Gastroesophageal sphincter (tissue), 4 donors: Measurements from ENCODE around the gene CHCHD10. TPM values are rescaled to one million over a fixed set of nuclear protein-coding genes. Genes with fewer than 3 reads are reported as not detected.

Experiments
- ATAC-seq: fragments of 150-250 bp; one replicate; pipeline ENCODE4 v1.9.1; 2016; ENCODE audit warnings: mild to moderate bottlenecking, moderate library complexity
- H3K27ac ChIP-seq, 4 donors: fragments of 200-600 bp; sonication (generic) in 3 of 4; 1 replicate in 3 of 4; 2 replicates in 1 of 4; pipeline ENCODE4 v1.5.1; 2016 to 2019
- H3K27me3 ChIP-seq: fragments of 200-600 bp; sonication (generic); one replicate; pipeline ENCODE4 v1.5.1; 2019
- H3K36me3 ChIP-seq, 2 donors: fragments of 200-600 bp; sonication (generic); one replicate each; pipeline ENCODE4 v1.5.1; 2019; ENCODE audit warnings: control low read depth in 1 of 2
- H3K4me1 ChIP-seq, 3 donors: fragments of 200-600 bp; sonication (generic); 1 replicate in 2 of 3; 2 replicates in 1 of 3; pipeline ENCODE4 v1.5.1; 2016 to 2019; ENCODE audit warnings: control low read depth in 2 of 3
- H3K4me3 ChIP-seq, 2 donors: fragments of 200-600 bp; sonication (generic); one replicate each; pipeline ENCODE4 v1.5.1; 2019; ENCODE audit warnings: mild to moderate bottlenecking in 1 of 2, moderate library complexity in 1 of 2
- H3K9me3 ChIP-seq, 3 donors: fragments of 200-600 bp; sonication (generic); one replicate each; pipeline ENCODE4 v1.5.1; 2017 to 2019; ENCODE audit warnings: control low read depth in 2 of 3
- EP300 ChIP-seq: sonication (generic); formaldehyde crosslinking; IDR thresholded peaks from one replicate; pipeline ENCODE4 v1.6.1; 2017; ENCODE audit warnings: antibody characterized with exemption, mild to moderate bottlenecking
- POLR2A ChIP-seq, 2 donors: fragments of 450-650 bp; IDR thresholded peaks; one replicate each; pipeline ENCODE4 v1.6.1; 2017; ENCODE audit warnings: antibody characterized with exemption in 2 of 2, mild to moderate bottlenecking in 2 of 2, moderate library complexity in 1 of 2
- POLR2AphosphoS5 ChIP-seq: sonication (generic); formaldehyde crosslinking; IDR thresholded peaks from one replicate; pipeline ENCODE4 v1.6.1; 2017; ENCODE audit warnings: antibody characterized with exemption
- WGBS, 2 donors: methylation state at CpG; one replicate each; pipeline ENCODE4 v1.1.5; 2018; ENCODE audit warnings: low coverage in 1 of 2; 5-methylcytosine and 5-hydroxymethylcytosine counted together
- total RNA-seq, 4 donors: library from RNA; depleted of rRNA; stranded (reverse); fragments of >200 nt; gene quantifications; one replicate each; pipeline ENCODE4 v1.1.0, GENCODE V29; 2016
- TF ChIP-seq, protein P1 (sequence below), 4 experiments: fragments of 200-600 bp in 2 of 4; fragments of 450-650 bp in 2 of 4; sonication (generic) in 1 of 4; IDR thresholded peaks; one replicate each; pipeline ENCODE4 v1.5.1; 2017 to 2019; ENCODE audit warnings: antibody characterized with exemption in 4 of 4, mild to moderate bottlenecking in 2 of 4, moderate library complexity in 2 of 4

CHCHD10 gene
- total RNA-seq, 4 donors from 2014 or later, result 2.0 to 40.6 (median 28.1) TPM

DNA sequence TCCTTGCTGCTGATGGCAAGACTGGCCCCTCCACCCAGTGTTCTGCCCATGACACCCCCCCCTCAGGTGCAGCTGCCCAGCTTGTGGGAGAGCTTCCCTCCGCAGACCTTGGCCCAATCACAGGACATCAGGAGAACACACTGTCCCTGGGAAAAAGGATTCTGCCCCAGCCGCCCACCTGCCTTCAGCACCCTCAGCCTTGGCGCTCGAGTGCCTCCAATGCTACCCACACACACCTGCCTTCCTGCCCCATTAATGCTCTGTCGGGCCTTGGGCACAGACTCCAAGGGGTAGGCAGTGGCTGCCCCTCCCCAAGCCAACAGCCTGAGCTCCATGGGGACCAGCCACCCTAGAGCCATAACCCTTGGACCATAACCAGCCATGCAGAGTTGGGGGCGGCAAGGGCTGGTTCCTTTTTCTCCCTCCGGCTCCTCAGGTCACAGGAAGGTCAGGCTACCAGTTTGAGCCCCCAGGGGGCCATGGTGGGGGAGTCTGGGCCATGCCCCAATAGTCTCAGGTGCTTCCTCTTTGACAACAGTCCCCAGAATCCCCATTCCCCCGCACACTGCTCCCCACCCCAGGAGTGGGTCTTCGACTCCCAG lies 15.6 kb downstream of the CHCHD10 start:
- Histone ChIP-seq H3K27ac (peak overlapping the region in 1 of 4 donors; percentile 89), H3K4me3 (no peak overlapping the region), H3K36me3 (no peaks in the 10 kb centered on the region), H3K4me1 (peaks cover 0 to 30% (median 11%) of the 10 kb centered on the region in 3 donors), H3K27me3 (no peaks in the 10 kb centered on the region), H3K9me3 (no peaks in the 10 kb centered on the region)
- WGBS, 2 donors, result 77 to 82% methylated on average over 2 to 5 of the region's 9 CpGs
- TF ChIP-seq, protein P1, sequence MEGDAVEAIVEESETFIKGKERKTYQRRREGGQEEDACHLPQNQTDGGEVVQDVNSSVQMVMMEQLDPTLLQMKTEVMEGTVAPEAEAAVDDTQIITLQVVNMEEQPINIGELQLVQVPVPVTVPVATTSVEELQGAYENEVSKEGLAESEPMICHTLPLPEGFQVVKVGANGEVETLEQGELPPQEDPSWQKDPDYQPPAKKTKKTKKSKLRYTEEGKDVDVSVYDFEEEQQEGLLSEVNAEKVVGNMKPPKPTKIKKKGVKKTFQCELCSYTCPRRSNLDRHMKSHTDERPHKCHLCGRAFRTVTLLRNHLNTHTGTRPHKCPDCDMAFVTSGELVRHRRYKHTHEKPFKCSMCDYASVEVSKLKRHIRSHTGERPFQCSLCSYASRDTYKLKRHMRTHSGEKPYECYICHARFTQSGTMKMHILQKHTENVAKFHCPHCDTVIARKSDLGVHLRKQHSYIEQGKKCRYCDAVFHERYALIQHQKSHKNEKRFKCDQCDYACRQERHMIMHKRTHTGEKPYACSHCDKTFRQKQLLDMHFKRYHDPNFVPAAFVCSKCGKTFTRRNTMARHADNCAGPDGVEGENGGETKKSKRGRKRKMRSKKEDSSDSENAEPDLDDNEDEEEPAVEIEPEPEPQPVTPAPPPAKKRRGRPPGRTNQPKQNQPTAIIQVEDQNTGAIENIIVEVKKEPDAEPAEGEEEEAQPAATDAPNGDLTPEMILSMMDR (IDR thresholded peaks at IDR 0.05), result no peak
- TF ChIP-seq EP300, result no peak
- TF ChIP-seq POLR2AphosphoS5, result no peak
- no peak for TF ChIP-seq POLR2A (IDR thresholded peaks at IDR 0.05)
- no peak for ATAC-seq

DNA sequence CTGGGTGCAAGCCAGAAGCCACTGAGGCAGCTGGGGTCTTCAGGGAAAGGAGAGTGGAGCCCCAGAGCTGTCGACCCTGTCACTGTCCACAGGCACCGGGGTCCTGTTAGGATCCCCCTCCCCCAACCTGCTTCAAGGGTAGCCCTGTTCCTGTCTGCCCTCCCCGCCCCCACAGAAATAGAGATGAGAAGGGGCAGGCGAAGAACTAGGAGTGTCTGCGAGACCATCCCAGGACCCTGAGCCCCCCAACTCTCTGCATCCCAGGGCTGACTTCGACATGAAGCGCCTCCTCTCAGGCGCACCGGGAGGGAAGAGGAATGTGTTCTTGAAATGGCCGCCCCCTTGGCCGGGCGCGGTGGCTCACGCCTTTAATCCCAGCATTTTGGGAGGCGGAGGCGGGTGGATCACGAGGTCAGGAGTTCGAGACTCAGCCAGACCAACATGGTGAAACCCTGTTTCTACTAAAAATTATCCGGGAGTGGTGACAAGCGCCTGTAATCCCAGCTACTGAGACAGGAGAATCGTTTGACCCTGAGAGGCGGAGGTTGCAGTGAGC lies 16.3 kb downstream of the CHCHD10 start:
- H3K36me3 ChIP-seq, result no peaks in the 10 kb centered on the region
- H3K27me3 ChIP-seq, result no peaks in the 10 kb centered on the region
- peak overlapping the region; percentile 51 to 69 for H3K4me3 ChIP-seq
- H3K4me1 ChIP-seq, result peaks cover 0 to 30% (median 11%) of the 10 kb centered on the region in 3 donors
- peak; percentile 32 for ATAC-seq
- 69% methylated on average over 3 of the region's 22 CpGs; no CpG with 5 or more reads in 1 of the 2 donors for WGBS, 2 donors
- TF ChIP-seq EP300 (no peak), POLR2AphosphoS5 (no peak), POLR2A (IDR thresholded peaks at IDR 0.05) (no peak)
- TF ChIP-seq, protein P1 (IDR thresholded peaks at IDR 0.05), result no peak
- peak overlapping the region; percentile 78 to 96 (median 90) for H3K27ac ChIP-seq
- no peaks in the 10 kb centered on the region for H3K9me3 ChIP-seq

DNA sequence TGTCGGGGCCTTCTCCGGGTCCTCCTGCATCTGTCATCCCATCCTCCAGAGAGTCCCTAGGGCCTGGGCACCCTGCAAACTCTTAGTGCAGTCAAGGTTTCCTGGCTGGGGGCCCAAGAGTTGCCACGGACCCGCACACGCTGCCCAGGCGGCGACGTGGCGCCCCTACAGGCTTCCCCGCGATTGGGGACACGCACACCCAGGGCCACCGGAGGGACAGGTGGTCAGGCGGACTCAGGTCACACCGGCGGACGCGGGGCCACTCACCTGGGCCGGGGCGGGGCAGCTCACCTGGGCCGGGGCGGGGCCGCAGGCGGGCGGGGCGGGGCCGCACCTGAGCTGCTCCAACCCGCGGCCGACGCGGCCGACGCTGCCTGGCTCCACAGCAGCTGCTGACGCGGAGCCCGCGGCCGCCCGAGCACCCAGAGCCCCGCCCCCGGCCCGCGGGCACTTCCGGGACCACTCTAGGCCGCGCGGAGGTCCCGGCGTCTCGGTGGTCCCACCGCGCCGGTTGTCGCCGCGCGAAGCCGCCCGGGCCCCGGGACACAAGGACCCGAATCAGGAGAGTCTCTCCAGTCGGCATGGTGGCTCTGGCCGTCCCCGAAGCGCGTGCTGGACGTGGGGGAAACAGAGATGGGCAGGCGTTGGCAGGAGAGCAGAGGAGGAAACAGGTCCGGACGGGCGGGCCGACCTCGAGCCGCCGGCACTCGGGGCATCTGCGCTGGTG lies 16.9 kb downstream of the CHCHD10 start, which contains the start of gene ZNF70:
Gene ZNF70, minus strand, starts transcription at position 399 of the 727 bp plus-strand sequence. CDS start 5,972 bp downstream, outside the sequence.
- no peaks in the 10 kb centered on the region for H3K9me3 ChIP-seq
- peak; percentile 63 for TF ChIP-seq POLR2AphosphoS5
- TF ChIP-seq, protein P1 (IDR thresholded peaks at IDR 0.05), result peak in 2 of 4 experiments; percentile 4 to 26
- peak; percentile 51 to 70 for TF ChIP-seq POLR2A (IDR thresholded peaks at IDR 0.05)
- TF ChIP-seq EP300, result no peak
- ATAC-seq, result peak; percentile 98
- H3K4me1 ChIP-seq, result peaks cover 0 to 30% (median 11%) of the 10 kb centered on the region in 3 donors
- 0% methylated on average over 1 of the region's 78 CpGs; no CpG with 5 or more reads in 1 of the 2 donors for WGBS, 2 donors
- no peaks in the 10 kb centered on the region for H3K27me3 ChIP-seq
- H3K27ac ChIP-seq, result peak within 1 kb of the TSS; percentile 78 to 96 (median 90)
- H3K4me3 ChIP-seq, result peak within 1 kb of the TSS; percentile 51 to 69
- no peaks in the 10 kb centered on the region for H3K36me3 ChIP-seq

DNA sequence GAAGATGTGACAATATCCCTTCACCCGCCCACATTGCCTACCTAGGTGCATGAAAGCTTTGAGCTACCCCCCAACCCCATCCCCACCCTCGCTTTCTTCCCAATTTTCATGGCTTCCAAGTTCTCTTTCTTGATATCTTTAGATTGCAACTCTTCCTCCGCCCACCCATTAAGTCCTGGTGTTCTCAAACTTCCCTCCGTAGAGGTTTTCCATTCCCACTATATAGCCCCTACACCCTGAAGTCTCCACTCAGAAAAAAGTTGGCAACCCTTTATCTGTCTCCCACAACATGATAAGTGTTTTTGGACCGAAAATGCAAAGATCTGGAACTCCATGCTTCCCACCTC lies 17.4 kb downstream of the CHCHD10 start:
- H3K4me1 ChIP-seq, result peaks cover 0 to 30% (median 11%) of the 10 kb centered on the region in 3 donors
- peak overlapping the region; percentile 9 to 96 (median 90) for H3K27ac ChIP-seq
- TF ChIP-seq POLR2A (IDR thresholded peaks at IDR 0.05) (no peak), POLR2AphosphoS5 (no peak), EP300 (no peak)
- TF ChIP-seq, protein P1 (IDR thresholded peaks at IDR 0.05), result no peak
- no peaks in the 10 kb centered on the region for H3K9me3 ChIP-seq
- no peak for ATAC-seq
- H3K4me3 ChIP-seq, result peak overlapping the region; percentile 51 to 69
- no peaks in the 10 kb centered on the region for H3K27me3 ChIP-seq
- H3K36me3 ChIP-seq, result peaks cover 0 to 5% of the 10 kb centered on the region in 2 donors
- 35 to 44% methylated on average over 5 of the region's 5 CpGs for WGBS, 2 donors
